Stimulated activated naive CD8-positive, alpha-beta T cell treated with anti-CD3 and anti-CD28 coated beads, Interleukin-15, amount 100 ng/mL, for 72 hours (primary cell): ENCODE results near the gene MN1.

Experiments used
- ATAC-seq: fragments of 150-1000 bp; cut with Tn5 transposase; 2 replicates; pipeline ENCODE4 v1.10.0; 2021; ENCODE audit warnings: mild to moderate bottlenecking, moderate library complexity
- DNase-seq, 2 donors: peaks; one replicate each; pipeline ENCODE4 v3.0.0; 2021 to 2022
- H3K27ac Mint-ChIP-seq, 2 donors: one replicate each; pipeline ENCODE4 v1.8.0; 2022; ENCODE audit warnings: mild to moderate bottlenecking in 2 of 2, mixed read lengths in 2 of 2, moderate library complexity in 2 of 2
- H3K27me3 Mint-ChIP-seq: one replicate; pipeline ENCODE4 v1.8.0; 2022; ENCODE audit warnings: mixed read lengths
- H3K4me1 Mint-ChIP-seq: one replicate; pipeline ENCODE4 v1.8.0; 2022; ENCODE audit warnings: mild to moderate bottlenecking, mixed read lengths
- H3K4me3 Mint-ChIP-seq, 2 donors: one replicate each; pipeline ENCODE4 v1.8.0; 2022; ENCODE audit warnings: mild to moderate bottlenecking in 2 of 2, mixed read lengths in 2 of 2, moderate library complexity in 1 of 2
- H3K9me3 Mint-ChIP-seq, 2 donors: one replicate each; pipeline ENCODE4 v1.8.0; 2022; ENCODE audit warnings: mixed read lengths in 2 of 2

MN1 gene

DNA sequence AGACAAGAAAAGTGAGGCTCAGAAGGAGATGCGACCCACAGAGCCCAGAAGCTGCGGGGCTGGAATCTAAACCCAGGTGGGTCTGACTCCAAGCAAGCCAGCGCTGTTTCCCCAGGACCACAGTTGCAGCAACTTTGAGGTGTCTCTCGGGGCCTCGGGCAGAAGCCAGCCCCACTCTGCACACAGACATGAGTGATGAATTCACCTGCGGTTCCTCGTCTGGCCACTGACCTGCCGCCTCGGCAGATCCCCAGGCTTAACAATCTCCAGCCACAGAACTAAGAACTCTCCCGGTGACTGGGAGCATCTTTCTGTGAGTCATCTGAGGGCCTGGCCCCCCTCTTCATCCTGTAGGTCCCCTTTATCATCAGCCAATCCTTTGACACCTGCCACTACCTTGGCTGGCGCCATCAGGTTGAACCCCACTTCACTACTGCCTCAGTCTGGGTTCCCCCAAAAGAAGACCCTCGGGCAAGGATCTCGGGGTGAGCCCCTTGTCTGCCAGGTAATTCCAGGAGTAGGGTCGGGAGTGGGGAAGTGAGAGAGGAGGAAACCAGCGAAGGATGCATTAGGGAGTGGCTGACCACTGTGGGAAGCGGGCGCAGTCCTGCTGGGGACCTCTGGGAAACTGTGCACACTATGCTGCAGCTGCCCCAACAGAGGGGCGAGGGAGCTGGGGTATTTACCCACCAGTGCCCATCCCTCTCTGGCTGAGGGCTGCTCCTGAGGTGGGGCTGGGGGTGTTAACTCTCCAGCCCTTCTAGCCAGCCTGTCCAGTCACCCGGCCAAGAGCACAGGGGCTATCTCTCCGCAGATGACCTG, 33.0 kb upstream of the MN1 start:
- Mint-ChIP-seq H3K4me1 (peaks cover 13% of the 10 kb centered on the region), H3K27me3 (no peaks in the 10 kb centered on the region), H3K27ac (peak overlapping the region in 1 of 2 donors; percentile 45), H3K4me3 (no peak overlapping the region), H3K9me3 (peaks cover 0 to 8% of the 10 kb centered on the region in 2 donors)
- DNase-seq (no peak), ATAC-seq (no peak)

DNA sequence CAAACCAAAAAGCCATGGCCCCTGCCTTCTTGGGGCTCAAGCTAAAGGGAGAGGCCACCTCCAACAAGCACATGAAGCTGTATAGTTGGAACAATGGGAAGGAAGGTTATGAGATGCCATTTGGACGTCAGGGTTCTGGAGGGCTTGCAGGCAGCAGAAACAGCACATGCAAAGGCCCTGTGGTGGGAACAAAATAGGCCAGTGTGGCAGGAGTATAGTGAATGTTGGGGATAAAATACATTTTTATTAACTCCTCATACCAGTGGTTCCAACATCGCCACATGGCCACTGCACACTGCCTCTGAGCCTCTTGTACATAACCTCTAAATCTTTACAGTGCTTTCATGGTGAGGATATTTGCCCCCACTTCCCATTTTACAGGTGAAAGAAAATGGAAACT, 32.2 kb upstream of the MN1 start:
- DNase-seq (no peak), ATAC-seq (no peak)
- peaks cover 13% of the 10 kb centered on the region for H3K4me1 Mint-ChIP-seq
- no peak overlapping the region for H3K27ac Mint-ChIP-seq
- peaks cover 0 to 8% of the 10 kb centered on the region in 2 donors for H3K9me3 Mint-ChIP-seq
- H3K27me3 Mint-ChIP-seq = no peaks in the 10 kb centered on the region
- no peak overlapping the region for H3K4me3 Mint-ChIP-seq

- DNase-seq = no peak
- H3K9me3 Mint-ChIP-seq = peaks cover 0 to 4% of the 10 kb centered on the region in 2 donors
- no peaks in the 10 kb centered on the region for H3K27me3 Mint-ChIP-seq
- H3K27ac Mint-ChIP-seq = no peak overlapping the region
- H3K4me3 Mint-ChIP-seq = peak overlapping the region in 1 of 2 donors; percentile 17
- ATAC-seq = no peak
- H3K4me1 Mint-ChIP-seq = peaks cover 13% of the 10 kb centered on the region
Observed at GRCh38 chr22:27832606-27833005, 31.1 kb upstream of the MN1 start.

GRCh38 chr22:27829620-27830019, 28.1 kb upstream of the MN1 start:
- Mint-ChIP-seq H3K27me3 (no peaks in the 10 kb centered on the region), H3K27ac (no peak overlapping the region), H3K9me3 (no peaks in the 10 kb centered on the region), H3K4me1 (peaks cover 13% of the 10 kb centered on the region), H3K4me3 (no peak overlapping the region)
- no peak for ATAC-seq
- DNase-seq = no peak

DNA sequence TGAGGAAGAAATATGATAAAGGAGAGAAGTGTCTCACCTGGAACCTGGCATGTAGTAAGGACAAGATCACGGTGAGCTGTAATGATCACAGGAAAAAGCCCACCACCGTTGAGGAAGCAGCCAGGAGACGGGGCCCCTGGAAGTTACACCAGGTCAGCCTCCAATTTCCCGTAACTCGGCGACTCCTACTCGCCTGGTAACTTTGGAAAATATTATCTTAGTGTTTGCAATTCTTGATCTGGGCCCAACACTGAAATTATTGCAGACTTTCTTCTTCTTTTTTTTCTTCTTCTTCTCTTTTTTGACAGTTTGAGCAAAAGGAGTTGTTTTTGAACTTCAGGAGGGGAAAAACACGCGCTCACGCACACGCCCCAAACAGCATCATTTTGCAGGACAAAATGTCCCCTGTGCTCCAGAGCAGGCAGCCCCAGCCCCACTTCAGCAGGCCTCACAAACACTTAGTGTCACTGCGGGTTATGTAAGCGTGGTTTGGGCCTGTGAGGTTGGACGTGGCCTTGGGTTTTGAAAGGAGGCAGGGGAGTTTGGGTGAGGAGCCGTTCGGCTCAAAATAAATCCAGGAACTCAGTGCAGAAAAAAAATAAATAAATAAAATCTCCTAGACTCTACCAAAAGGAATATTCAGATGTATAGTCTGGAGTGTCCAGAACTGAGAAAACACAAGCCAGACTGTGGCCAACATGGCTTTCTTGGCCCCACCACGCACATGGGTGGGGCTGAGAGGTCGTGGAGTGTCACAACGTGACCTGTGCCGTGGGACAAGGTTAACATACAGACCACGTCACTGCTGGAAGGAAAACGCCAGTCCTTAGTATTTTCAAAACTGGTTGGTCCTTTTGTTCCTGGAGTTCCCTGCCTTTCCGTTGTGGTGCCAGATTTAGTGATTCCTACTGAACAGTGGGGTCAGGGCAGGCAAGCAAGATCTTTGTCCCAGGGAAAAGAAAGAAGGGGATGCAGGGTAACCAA, 26.3 kb upstream of the MN1 start:
- Mint-ChIP-seq H3K27me3 (no peaks in the 10 kb centered on the region), H3K27ac (peak overlapping the region in 1 of 2 donors; percentile 81), H3K9me3 (no peaks in the 10 kb centered on the region), H3K4me1 (peaks cover 13% of the 10 kb centered on the region), H3K4me3 (no peak overlapping the region)
- no peak for DNase-seq
- ATAC-seq = no peak

- DNase-seq (peak in 1 of 2 donors; percentile 16), ATAC-seq (no peak)
- no peaks in the 10 kb centered on the region for H3K9me3 Mint-ChIP-seq
- no peak overlapping the region for H3K27ac Mint-ChIP-seq
- H3K4me1 Mint-ChIP-seq = no peaks in the 10 kb centered on the region
- no peaks in the 10 kb centered on the region for H3K27me3 Mint-ChIP-seq
- no peak overlapping the region for H3K4me3 Mint-ChIP-seq
Observed at GRCh38 chr22:27825174-27825573, 23.6 kb upstream of the MN1 start.

DNA sequence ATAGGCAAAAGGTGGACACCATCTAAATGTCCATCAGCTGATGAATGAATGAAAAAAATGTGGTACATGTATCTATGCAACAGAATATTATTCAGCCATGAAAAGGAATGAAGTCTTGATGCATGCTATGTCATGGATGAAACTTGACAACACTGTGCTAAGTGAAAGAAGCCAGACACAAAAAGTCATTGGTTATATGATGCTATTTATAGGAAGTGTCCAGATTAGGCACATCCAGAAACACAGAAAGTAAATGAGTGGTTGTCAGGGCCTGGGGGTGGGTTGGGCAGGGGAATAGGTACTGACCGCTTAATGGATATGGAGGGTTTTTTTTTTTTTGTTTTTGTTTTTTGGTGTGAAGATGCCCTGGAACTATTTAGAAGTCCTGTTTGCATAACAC, 21.7 kb upstream of the MN1 start:
- Mint-ChIP-seq H3K27ac (no peak overlapping the region), H3K4me3 (no peak overlapping the region), H3K4me1 (no peaks in the 10 kb centered on the region), H3K27me3 (no peaks in the 10 kb centered on the region), H3K9me3 (no peaks in the 10 kb centered on the region)
- DNase-seq (no peak), ATAC-seq (no peak)

DNA sequence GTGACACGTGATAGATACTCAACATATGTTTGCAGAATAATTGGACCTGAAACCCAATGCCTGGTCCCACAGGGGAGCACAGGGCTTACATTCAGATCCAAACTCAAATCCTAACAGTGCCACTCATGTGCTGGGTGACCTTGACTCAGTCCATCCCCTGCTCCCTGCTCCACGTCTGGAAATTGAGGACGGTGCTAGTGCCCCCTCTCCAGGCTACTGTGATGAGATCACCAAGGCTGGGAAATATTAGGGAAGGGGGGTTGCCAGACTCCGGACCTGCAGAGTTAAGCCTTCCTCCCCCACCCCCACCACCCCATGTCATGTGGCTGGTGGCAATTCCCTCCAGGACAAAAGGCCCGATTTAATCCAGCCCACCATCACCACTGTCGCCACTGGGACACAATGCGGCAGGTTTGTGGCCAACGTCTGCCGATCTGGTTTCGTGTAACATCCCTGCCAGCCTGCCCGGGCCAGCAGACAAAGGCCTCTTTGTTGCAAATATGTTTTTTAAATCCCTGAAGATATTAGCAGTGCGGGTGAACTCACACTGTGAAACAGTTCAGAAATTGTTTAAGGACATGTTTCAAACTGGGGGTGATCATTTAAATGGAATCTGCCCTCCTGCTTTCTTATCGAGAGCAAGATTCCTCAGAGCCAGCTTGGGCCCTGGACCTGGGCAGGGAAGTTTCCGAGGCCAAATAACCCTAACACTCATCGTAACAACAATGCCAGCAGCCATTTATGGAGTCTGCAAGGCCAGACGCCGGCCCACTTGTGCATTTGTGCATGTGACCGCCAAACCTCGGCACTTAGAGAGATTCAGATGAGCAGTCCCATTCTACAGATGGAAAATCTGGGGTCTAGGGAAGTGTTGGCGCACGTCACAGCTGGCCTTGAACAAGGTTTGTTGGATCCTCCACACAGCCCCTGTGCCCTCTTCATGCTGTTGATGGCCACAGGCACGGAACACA, 19.6 kb upstream of the MN1 start:
- DNase-seq (no peak), ATAC-seq (no peak)
- Mint-ChIP-seq H3K27me3 (no peaks in the 10 kb centered on the region), H3K27ac (no peak overlapping the region), H3K9me3 (no peaks in the 10 kb centered on the region), H3K4me1 (no peaks in the 10 kb centered on the region), H3K4me3 (no peak overlapping the region)

DNA sequence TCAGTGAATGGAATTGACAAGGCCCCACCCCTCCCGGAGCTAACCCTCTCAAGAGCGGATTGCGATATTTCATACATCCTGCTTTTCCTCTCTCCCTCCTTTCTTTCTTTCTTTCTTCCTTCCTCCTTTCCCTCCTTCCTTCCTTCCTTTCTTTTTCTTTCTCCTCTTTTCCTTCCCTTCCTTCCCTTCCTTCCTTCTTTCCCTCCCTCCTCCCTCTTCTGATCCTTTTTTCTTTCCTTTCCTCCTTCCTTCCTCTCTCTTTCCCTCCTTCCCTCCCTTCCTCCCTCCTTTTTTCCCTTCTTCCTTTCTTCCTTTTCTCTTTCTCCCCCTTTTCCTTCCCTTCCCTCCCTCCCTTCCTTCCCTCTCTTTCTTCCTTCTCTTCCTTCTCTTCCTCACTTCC, 15.0 kb upstream of the MN1 start:
- Mint-ChIP-seq H3K27me3 (no peaks in the 10 kb centered on the region), H3K9me3 (no peaks in the 10 kb centered on the region), H3K4me3 (no peak overlapping the region), H3K27ac (peak overlapping the region in 1 of 2 donors; percentile 55), H3K4me1 (no peaks in the 10 kb centered on the region)
- DNase-seq (no peak), ATAC-seq (no peak)

- DNase-seq (no peak), ATAC-seq (no peak)
- H3K4me3 Mint-ChIP-seq = no peak overlapping the region
- H3K27ac Mint-ChIP-seq = no peak overlapping the region
- no peaks in the 10 kb centered on the region for H3K4me1 Mint-ChIP-seq
- no peaks in the 10 kb centered on the region for H3K9me3 Mint-ChIP-seq
- H3K27me3 Mint-ChIP-seq = no peaks in the 10 kb centered on the region
Observed at GRCh38 chr22:27815826-27816530, 14.4 kb upstream of the MN1 start.

DNA sequence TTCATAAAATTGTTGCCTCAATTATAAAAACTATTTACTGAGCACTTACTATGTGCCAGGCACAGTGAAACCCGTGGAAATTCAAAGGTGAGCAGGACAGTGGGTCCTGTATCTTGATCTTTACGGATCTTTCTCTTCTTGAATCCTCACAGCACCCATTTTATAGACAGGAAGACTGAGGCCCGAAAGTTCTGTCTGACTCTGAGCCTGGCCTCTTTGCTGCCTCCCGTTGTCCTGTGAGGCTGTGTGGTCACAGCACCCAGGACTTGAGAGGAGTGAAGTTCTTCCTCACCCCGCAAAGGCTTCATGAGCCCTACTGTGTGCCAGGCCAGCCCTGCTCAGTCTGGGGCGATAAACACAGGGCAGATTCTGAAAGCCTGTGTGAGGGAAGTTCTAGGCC, 13.4 kb upstream of the MN1 start:
- ATAC-seq (no peak), DNase-seq (no peak)

DNA sequence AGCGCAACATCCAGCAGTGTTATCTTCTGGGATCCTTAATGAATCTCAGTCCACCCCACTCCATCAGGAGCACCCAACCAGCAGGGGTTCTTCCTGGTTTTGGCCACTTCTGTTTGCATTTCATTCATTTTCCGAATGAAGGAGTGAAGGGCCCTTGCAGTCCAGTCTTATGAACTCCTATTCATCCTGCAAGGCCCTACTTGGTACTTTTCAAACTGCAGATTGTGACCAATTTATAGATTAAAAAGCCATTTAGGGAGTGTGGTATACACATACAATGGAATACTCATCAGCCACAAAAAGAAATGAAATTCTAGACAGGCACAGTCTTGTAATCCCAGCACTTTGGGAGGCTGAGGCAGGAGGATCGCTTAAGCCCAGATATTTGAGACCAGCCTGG, 10.2 kb upstream of the MN1 start:
- ATAC-seq (no peak), DNase-seq (no peak)
- Mint-ChIP-seq H3K9me3 (no peaks in the 10 kb centered on the region), H3K4me3 (no peak overlapping the region), H3K27me3 (peaks cover 9% of the 10 kb centered on the region), H3K4me1 (no peaks in the 10 kb centered on the region), H3K27ac (no peak overlapping the region)

More for the DNA sequence above, 13.4 kb upstream of the MN1 start:
- Mint-ChIP-seq H3K27me3 (no peaks in the 10 kb centered on the region), H3K4me3 (no peak overlapping the region), H3K27ac (no peak overlapping the region), H3K4me1 (no peaks in the 10 kb centered on the region), H3K9me3 (no peaks in the 10 kb centered on the region)

GRCh38 chr22:27810609-27811151, 9.1 kb upstream of the MN1 start:
- no peak overlapping the region for H3K4me3 Mint-ChIP-seq
- ATAC-seq (no peak), DNase-seq (no peak)
- no peaks in the 10 kb centered on the region for H3K9me3 Mint-ChIP-seq
- H3K4me1 Mint-ChIP-seq = no peaks in the 10 kb centered on the region
- H3K27ac Mint-ChIP-seq = no peak overlapping the region
- H3K27me3 Mint-ChIP-seq = peaks cover 11% of the 10 kb centered on the region
